ENCODE measurements around the gene TMEM191C.
"Not testable (repeated sequence)": the region's sequence is repeated elsewhere in the genome, so short reads cannot be mapped to it uniquely, and the experiment has no call there.

DNA sequence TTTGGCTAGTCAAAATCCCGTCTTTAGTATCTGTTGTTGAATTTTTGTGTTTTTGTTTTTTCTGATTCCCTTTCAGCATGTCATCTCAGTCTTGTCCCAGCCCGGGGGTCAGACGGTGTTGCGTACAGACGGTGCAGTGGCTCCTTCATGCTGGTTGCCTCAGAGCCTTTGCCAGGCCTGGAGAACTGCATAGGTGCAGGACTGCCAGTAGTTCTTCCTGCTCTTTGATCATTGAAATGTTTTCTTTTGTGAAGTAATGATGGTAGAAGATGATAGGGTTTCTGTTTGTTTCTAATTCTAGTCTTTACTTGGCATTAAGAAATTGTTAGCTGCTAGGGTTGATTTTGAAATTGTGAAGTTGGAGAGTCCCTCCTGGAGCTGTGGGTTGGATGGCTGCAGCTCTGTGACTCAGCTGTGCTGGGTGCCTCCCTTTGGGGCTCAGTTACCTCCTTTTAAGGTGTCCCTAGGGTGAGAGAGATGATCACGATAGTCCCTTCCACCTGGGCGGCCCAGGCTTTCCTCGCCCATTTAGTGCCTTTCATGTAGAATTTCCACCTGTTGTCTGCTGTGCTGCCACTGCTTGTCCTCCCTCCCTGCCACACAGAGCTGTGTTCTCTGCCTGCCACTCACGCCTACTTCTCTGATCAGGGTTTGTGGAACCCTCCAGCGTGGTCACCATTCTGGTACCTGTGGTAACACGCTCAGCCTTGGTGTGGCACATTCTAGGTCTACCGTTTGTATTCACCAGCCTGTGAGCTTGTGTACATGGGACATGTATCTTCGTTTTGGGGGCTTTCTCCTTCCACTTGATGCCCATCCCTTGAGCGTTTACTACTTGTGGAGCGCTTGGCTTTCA, 32.6 kb upstream of the TMEM191C start:
- TF ChIP-seq, protein P1, sequence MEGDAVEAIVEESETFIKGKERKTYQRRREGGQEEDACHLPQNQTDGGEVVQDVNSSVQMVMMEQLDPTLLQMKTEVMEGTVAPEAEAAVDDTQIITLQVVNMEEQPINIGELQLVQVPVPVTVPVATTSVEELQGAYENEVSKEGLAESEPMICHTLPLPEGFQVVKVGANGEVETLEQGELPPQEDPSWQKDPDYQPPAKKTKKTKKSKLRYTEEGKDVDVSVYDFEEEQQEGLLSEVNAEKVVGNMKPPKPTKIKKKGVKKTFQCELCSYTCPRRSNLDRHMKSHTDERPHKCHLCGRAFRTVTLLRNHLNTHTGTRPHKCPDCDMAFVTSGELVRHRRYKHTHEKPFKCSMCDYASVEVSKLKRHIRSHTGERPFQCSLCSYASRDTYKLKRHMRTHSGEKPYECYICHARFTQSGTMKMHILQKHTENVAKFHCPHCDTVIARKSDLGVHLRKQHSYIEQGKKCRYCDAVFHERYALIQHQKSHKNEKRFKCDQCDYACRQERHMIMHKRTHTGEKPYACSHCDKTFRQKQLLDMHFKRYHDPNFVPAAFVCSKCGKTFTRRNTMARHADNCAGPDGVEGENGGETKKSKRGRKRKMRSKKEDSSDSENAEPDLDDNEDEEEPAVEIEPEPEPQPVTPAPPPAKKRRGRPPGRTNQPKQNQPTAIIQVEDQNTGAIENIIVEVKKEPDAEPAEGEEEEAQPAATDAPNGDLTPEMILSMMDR (IDR thresholded peaks at IDR 0.05): not testable (repeated sequence)
- TF ChIP-seq POLR2A (IDR thresholded peaks at IDR 0.05): not testable (repeated sequence)

Measured in heart left ventricle (tissue), 13 donors.